Stomach smooth muscle (tissue), 2 donors: ENCODE data around the gene GPR42.

ENCODE experiments used
- H3K27ac ChIP-seq: one replicate; pipeline ENCODE4 v1.7.0; 2013; ENCODE audit warnings: mild to moderate bottlenecking, low read length, inconsistent platforms
- H3K27me3 ChIP-seq, 2 donors: one replicate each; pipeline ENCODE4 v1.7.0; 2013; ENCODE audit warnings: low read length in 2 of 2; ENCODE audit not compliant: insufficient read depth in 2 of 2, control insufficient read depth in 1 of 2
- H3K36me3 ChIP-seq, 2 donors: one replicate each; pipeline ENCODE4 v1.7.0; 2013; ENCODE audit warnings: low read length in 2 of 2; ENCODE audit not compliant: control insufficient read depth in 2 of 2, insufficient read depth in 2 of 2
- H3K4me1 ChIP-seq: one replicate; pipeline ENCODE4 v1.7.0; 2013; ENCODE audit warnings: low read length; ENCODE audit not compliant: control insufficient read depth, insufficient read depth
- H3K4me3 ChIP-seq, 2 donors: one replicate each; pipeline ENCODE4 v1.7.0; 2013; ENCODE audit warnings: low read length in 2 of 2
- H3K9ac ChIP-seq, 2 donors: one replicate each; pipeline ENCODE4 v1.7.0; 2013; ENCODE audit warnings: low read length in 2 of 2, mild to moderate bottlenecking in 1 of 2
- H3K9me3 ChIP-seq, 2 donors: one replicate each; pipeline ENCODE4 v1.7.0; 2013; ENCODE audit warnings: low read length in 2 of 2; ENCODE audit not compliant: control insufficient read depth in 2 of 2
- donor health status: healthy.
- donor health status: Pancreatic carcinoma.

The GPR42 gene

DNA sequence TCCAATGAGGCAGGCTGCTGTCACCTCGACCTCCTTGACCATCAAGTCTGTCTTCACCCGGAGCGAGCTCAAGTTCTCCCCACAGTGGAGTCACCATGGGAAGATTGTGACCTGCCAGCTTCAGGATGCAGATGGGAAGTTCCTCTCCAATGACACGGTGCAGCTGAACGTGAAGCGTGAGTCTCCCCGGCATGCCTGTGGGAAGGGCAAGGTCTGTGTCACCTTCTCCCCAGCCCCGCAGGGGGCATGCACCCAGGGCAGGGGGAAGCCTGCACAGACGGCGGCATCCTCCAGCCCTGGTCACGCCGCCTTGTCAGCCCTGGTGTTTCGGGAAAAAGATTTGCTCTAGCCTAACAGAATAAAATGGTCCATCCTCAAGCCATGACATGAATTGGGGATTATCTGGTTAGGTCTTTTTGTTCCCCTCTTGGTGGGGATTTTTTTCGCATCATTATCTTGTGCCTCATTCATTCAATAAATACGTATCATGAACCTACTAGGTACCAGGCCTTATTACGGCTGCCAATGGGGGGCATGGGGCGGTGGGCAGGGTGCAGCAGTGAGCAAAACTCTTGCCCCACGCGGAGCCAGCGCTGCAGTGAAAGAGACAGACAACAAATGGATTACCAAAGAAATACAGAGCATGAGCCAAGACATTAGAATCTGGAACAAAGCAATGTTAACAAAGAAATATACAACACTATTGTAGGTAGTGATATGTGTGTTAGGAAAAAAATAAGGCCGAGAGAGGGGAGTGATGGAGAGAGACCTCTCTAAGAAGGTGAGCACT is 34.5 kb upstream of the GPR42 start:
- H3K27ac ChIP-seq = no peak overlapping the region
- H3K9me3 ChIP-seq = no peaks in the 10 kb centered on the region
- H3K27me3 ChIP-seq = peaks cover 4 to 10% of the 10 kb centered on the region in 2 donors
- H3K4me3 ChIP-seq = no peak overlapping the region
- H3K9ac ChIP-seq = no peak overlapping the region
- no peaks in the 10 kb centered on the region for H3K36me3 ChIP-seq
- no peaks in the 10 kb centered on the region for H3K4me1 ChIP-seq

DNA sequence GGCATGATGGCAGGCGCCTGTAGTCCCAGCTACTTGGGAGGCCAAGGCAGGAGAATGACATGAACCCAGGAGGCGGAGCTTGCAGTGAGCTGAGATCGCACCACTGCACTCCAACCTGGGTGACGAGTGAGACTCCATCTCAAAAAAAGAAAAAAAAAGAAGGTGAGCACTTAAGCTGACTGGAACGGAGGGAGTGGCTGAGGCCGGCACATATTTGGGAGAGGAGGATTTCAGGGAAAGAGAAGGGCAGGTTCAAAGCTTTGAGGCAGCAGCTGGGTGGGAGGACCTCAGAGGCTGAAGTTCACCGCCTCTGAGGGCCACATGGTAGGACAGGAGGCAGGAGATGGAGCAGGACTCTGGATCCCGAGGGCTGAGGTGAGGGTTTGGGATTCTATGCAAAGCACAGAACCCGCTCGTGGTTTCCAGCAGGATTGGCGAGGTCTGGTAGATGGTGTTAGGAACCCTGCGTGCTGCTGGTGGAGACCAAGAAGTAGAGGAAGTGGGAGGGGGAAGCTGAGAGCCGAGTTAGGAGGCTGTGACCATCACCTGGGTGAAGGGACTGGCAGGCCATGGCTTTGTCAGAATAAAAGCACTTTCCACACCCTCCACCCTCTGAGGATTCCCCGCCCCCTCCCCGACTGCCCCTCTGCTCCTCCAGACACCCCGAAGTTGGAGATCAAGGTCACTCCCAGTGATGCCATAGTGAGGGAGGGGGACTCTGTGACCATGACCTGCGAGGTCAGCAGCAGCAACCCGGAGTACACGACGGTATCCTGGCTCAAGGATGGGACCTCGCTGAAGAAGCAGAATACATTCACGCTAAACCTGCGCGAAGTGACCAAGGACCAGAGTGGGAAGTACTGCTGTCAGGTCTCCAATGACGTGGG is 33.5 kb upstream of the GPR42 start:
- Histone ChIP-seq H3K4me1 (no peaks in the 10 kb centered on the region), H3K27me3 (peaks cover 6 to 10% of the 10 kb centered on the region in 2 donors), H3K9me3 (no peaks in the 10 kb centered on the region), H3K4me3 (no peak overlapping the region), H3K36me3 (no peaks in the 10 kb centered on the region), H3K27ac (no peak overlapping the region), H3K9ac (no peak overlapping the region)

DNA sequence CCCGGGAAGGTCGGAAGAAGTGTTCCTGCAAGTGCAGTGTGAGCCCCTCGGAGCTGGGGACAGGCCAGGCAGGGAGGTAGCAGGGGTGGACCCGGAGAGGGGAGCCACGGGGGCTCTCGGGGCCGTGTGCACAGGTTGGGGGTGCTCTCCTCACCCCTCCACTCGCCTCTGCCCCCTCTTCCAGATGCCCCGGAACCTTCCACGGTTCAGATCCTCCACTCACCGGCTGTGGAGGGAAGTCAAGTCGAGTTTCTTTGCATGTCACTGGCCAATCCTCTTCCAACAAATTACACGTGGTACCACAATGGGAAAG is 32.9 kb upstream of the GPR42 start:
- H3K36me3 ChIP-seq = no peaks in the 10 kb centered on the region
- H3K9me3 ChIP-seq = no peaks in the 10 kb centered on the region
- no peak overlapping the region for H3K27ac ChIP-seq
- no peak overlapping the region for H3K4me3 ChIP-seq
- no peaks in the 10 kb centered on the region for H3K4me1 ChIP-seq
- H3K27me3 ChIP-seq = peaks cover 6% of the 10 kb centered on the region in 2 donors
- H3K9ac ChIP-seq = no peak overlapping the region

DNA sequence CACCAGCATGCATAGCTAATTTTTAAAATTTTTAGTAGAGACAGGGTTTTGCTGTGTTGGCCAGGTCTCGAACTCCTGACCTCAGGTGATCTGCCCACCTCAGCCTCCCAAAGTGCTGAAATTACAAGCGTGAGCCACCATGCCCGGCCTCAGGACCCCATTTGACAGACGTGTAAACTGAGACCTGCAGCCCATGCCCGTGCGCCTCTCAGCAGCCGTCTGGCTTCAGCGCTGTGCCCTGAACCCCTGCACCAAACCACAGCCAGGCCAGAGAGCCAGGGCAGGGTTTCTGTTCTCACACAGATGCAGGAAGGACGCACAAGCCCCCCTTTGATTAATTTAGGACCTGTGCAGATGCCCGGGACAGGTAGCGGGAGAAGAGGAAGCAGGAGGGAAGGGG is 30.4 kb upstream of the GPR42 start:
- H3K4me1 ChIP-seq = no peaks in the 10 kb centered on the region
- peaks cover 3 to 6% of the 10 kb centered on the region in 2 donors for H3K27me3 ChIP-seq
- H3K9me3 ChIP-seq = no peaks in the 10 kb centered on the region
- H3K9ac ChIP-seq = no peak overlapping the region
- H3K27ac ChIP-seq = no peak overlapping the region
- H3K4me3 ChIP-seq = no peak overlapping the region
- H3K36me3 ChIP-seq = no peaks in the 10 kb centered on the region

DNA sequence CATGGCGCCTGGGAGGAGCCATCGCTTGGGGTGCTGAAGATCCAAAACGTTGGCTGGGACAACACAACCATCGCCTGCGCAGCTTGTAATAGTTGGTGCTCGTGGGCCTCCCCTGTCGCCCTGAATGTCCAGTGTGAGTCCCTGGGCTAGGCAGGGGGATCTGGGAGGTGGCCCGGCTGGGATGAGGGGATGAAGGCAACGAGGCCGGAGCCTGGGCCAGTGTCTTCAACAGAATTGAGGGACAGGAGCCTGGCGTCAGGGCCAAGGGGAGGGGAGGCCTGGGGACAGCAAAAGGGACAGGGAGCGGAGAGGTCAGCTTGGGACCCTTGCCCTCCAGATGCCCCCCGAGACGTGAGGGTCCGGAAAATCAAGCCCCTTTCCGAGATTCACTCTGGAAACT is 29.9 kb upstream of the GPR42 start:
- no peaks in the 10 kb centered on the region for H3K36me3 ChIP-seq
- no peak overlapping the region for H3K9ac ChIP-seq
- no peak overlapping the region for H3K27ac ChIP-seq
- H3K9me3 ChIP-seq = no peaks in the 10 kb centered on the region
- H3K4me1 ChIP-seq = no peaks in the 10 kb centered on the region
- H3K27me3 ChIP-seq = peaks cover 3 to 6% of the 10 kb centered on the region in 2 donors
- H3K4me3 ChIP-seq = no peak overlapping the region

DNA sequence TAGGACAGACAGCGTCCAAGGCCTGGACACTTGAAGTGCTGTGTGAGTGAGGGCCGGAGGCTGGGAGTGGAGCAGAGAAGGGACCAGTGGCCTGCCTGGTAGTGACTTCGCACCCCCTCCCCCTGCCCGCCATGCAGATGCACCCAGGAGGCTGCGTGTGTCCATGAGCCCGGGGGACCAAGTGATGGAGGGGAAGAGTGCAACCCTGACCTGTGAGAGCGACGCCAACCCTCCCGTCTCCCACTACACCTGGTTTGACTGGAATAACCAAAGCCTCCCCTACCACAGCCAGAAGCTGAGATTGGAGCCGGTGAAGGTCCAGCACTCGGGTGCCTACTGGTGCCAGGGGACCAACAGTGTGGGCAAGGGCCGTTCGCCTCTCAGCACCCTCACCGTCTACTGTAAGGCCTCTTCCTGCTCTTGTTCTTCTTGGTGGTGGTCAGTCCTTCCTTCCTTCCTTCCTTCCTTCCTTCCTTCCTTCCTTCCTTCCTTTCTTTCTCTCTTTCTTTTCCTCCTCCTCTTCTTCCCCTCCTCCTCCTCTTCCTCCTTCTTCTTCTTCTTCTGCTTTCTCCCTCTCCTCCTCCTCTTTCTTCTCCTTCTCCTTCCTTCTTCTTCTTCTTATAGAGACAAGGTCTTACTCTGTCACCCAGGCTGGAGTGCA is 29.2 kb upstream of the GPR42 start:
- Histone ChIP-seq H3K4me3 (no peak overlapping the region), H3K4me1 (no peaks in the 10 kb centered on the region), H3K9ac (no peak overlapping the region), H3K27ac (no peak overlapping the region), H3K27me3 (peaks cover 3% of the 10 kb centered on the region in 2 donors), H3K36me3 (no peaks in the 10 kb centered on the region), H3K9me3 (no peaks in the 10 kb centered on the region)

DNA sequence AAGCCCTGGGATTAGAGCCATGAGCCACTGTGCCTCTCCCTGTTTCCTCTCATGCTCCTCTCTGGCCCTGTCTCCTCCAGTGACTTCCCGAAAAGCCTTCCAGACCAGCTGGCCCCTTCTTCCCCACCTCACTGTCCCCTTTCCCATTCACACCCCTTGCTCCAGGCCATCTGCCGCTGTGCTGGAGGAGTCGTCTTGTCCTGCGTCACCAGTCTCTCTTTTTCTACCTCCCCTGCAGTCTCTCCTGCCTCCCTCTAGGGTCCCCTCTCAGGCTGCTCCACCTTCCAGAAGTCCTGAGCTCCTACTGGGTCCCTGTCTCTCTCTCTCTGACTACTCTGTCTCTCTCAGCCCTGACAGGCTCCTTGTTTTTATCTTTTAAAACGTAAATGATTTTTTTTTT is 28.4 kb upstream of the GPR42 start:
- Histone ChIP-seq H3K9ac (no peak overlapping the region), H3K4me3 (no peak overlapping the region), H3K4me1 (no peaks in the 10 kb centered on the region), H3K27ac (no peak overlapping the region), H3K27me3 (peaks cover 3% of the 10 kb centered on the region in 2 donors), H3K9me3 (no peaks in the 10 kb centered on the region), H3K36me3 (no peaks in the 10 kb centered on the region)

DNA sequence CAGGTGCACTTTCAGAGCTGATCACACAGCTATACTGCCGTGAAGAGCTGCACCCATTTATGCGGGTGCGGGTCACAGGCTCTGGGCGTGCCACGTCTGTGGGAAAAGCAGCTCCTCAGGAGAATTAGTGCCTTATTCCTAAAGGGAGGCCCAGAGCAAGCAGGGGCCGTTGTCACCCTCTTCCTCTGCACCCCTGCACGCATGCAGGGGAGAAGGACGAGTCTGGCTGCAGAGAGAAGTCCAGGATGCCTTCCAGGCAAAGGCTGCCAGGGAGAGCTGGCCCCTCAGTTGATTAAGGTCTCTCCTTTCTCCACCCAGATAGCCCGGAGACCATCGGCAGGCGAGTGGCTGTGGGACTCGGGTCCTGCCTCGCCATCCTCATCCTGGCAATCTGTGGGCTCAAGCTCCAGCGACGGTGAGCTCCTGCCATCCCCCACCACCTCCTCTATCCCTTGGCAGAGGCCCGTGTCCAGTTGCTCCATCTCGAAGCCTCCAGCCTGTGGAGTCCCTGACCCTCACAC is 26.3 kb upstream of the GPR42 start:
- Histone ChIP-seq H3K36me3 (no peaks in the 10 kb centered on the region), H3K9me3 (no peaks in the 10 kb centered on the region), H3K9ac (no peak overlapping the region), H3K4me1 (no peaks in the 10 kb centered on the region), H3K27ac (no peak overlapping the region), H3K27me3 (peaks cover 3 to 5% of the 10 kb centered on the region in 2 donors), H3K4me3 (no peak overlapping the region)

DNA sequence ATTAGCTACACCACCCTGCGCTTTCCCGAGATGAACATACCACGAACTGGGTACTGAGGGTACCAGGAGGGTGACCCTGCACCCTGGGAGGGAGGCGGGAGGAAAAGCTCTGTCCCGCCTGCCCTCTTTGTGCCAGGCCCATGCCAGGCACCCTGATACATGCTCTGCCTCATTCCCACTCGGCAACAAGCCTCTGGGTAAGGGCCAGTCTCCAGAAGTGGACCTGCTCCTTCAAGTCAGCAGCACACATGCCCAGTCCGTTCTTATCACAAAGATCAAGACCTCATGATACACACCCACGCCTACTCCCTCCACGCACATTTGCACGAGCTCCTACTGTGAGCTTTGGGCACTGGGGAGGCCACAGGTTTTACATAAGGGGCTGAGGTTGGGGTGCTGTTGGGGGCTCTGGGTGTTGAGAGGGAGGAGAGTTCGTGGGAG is 25.2 kb upstream of the GPR42 start:
- Histone ChIP-seq H3K4me3 (no peak overlapping the region), H3K27me3 (peaks cover 5 to 7% of the 10 kb centered on the region in 2 donors), H3K4me1 (no peaks in the 10 kb centered on the region), H3K9ac (no peak overlapping the region), H3K36me3 (no peaks in the 10 kb centered on the region), H3K9me3 (no peaks in the 10 kb centered on the region), H3K27ac (no peak overlapping the region)

DNA sequence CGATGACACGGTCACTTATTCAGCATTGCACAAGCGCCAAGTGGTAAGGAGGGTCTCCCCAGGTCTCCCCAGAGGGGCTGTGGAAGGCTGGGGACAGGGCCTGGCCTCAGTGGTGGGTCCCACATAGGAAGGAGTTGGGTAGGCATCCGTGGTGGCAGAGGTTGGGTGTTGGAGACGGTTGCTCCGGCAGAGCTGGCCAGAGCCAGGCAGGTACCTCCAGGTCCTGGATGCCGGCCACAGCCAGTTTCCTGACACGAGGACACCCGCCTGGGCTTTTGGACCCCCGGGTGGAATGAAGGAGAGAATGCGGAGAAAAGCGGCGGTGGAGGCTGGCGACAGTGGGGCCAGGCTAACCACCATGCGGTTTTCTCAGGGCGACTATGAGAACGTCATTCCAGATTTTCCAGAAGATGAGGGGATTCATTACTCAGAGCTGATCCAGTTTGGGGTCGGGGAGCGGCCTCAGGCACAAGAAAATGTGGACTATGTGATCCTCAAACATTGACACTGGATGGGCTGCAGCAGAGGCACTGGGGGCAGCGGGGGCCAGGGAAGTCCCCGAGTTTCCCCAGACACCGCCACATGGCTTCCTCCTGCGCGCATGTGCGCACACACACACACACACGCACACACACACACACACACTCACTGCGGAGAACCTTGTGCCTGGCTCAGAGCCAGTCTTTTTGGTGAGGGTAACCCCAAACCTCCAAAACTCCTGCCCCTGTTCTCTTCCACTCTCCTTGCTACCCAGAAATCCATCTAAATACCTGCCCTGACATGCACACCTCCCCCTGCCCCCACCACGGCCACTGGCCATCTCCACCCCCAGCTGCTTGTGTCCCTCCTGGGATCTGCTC is 24.4 kb upstream of the GPR42 start:
- H3K27me3 ChIP-seq = peaks cover 5 to 9% of the 10 kb centered on the region in 2 donors
- H3K9ac ChIP-seq = no peak overlapping the region
- H3K4me3 ChIP-seq = no peak overlapping the region
- H3K9me3 ChIP-seq = no peaks in the 10 kb centered on the region
- no peak overlapping the region for H3K27ac ChIP-seq
- no peaks in the 10 kb centered on the region for H3K36me3 ChIP-seq
- no peaks in the 10 kb centered on the region for H3K4me1 ChIP-seq
